Left lung (tissue), 10 donors: ENCODE measurements around the gene BORCS6. TPM values are rescaled to one million over a fixed set of nuclear protein-coding genes. Genes with fewer than 3 reads are reported as not detected.

ENCODE experiments used
- ATAC-seq: fragments of 200-7000 bp; cut with Tn5 transposase; one replicate; pipeline ENCODE4 v1.9.1; 2020; ENCODE audit warnings: moderate library complexity
- DNase-seq, 4 donors: peaks; one replicate each; pipeline ENCODE4 v3.0.0-alpha.2; 2013 to 2020
- H3K27ac ChIP-seq, 2 donors: fragments of 200-600 bp; sonication (generic) in 1 of 2; one replicate each; pipeline versions ENCODE4 v1.5.0 to v1.8.0; 2020 to 2021
- H3K27me3 ChIP-seq, 2 donors: fragments of 200-600 bp; sonication (generic) in 1 of 2; one replicate each; pipeline versions ENCODE4 v1.5.0 to v1.8.0; 2020 to 2021
- H3K36me3 ChIP-seq, 2 donors: fragments of 200-600 bp; sonication (generic) in 1 of 2; one replicate each; pipeline versions ENCODE4 v1.5.0 to v1.8.0; 2020 to 2021
- H3K4me1 ChIP-seq, 2 donors: fragments of 200-600 bp; one replicate each; pipeline ENCODE4 v1.8.0; 2021
- H3K4me3 ChIP-seq, 2 donors: fragments of 200-600 bp; sonication (generic) in 1 of 2; one replicate each; pipeline versions ENCODE4 v1.5.0 to v1.8.0; 2020 to 2021; ENCODE audit warnings: mild to moderate bottlenecking in 1 of 2
- H3K9me3 ChIP-seq, 2 donors: fragments of 200-600 bp; sonication (generic) in 1 of 2; one replicate each; pipeline versions ENCODE4 v1.5.0 to v1.8.0; 2020 to 2021
- intact Hi-C, 2 donors: fragments of 100-400 bp; cut with DNase I; formaldehyde crosslinking; loops; one replicate each; pipeline versions ENCODE4 v1.11.2 to v1.14.2; 2022
- polyA plus RNA-seq, 6 donors: library from polyadenylated mRNA; unstranded; fragments of 120-200 nt; gene quantifications; one replicate each; pipeline ENCODE4 v1.2.1, GENCODE V29; 2013; ENCODE audit not compliant: insufficient read length in 6 of 6
- total RNA-seq, 2 donors: library from RNA; stranded (reverse); fragmentation: NEBNext Ultra II Directional; extraction: Animal tissue kit (Norgen Biotek cat#: 25700); gene quantifications; one replicate each; pipeline ENCODE4 v1.2.1, GENCODE V29; 2021
- TF ChIP-seq, protein P1 (sequence below), 2 donors: fragments of 200-600 bp; sonication (generic) in 1 of 2; IDR thresholded peaks; one replicate each; pipeline versions ENCODE4 v1.5.0 to v1.8.0; 2021; ENCODE audit warnings: antibody characterized with exemption in 2 of 2
- donor health status: DM: no; HTN: yes; CAD: no.
- donor health status: DM: no; HTN: no; CAD: no.

BORCS6 gene
- total and polyA plus RNA-seq, 8 donors: 2.4 to 10.6 (median 3.3) TPM

DNA sequence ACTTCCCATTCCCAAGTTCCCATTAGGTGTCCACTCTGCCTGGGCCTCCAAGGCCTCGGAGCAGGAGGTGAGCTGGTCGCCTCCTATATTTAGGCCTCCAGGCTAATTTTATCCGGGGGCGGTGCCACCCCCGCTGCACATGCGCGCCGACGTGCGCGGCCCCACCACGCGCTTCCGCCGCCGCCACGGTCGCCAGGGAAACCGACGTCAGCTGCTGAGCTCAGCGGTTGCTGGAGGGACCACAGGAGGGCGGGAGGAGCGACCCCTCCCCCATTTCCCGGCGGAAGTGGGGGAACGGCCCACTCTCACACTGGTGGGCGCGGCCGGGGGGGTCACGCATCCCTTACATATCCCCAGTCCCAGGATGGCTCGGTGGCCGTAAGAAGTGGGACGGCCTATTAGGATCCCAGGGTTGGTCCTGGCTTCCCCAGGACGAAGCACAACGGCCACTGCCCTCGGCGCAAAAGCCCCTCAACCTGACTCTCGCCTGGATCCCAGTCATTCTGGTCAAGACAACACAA is 38.8 kb downstream of the BORCS6 start:
- ATAC-seq: peak; percentile 46
- Histone ChIP-seq H3K27ac (peak overlapping the region; percentile 97 to 100), H3K9me3 (no peaks in the 10 kb centered on the region), H3K27me3 (no peaks in the 10 kb centered on the region), H3K4me1 (peaks cover 26 to 68% of the 10 kb centered on the region in 2 donors), H3K4me3 (peak overlapping the region; percentile 74 to 88), H3K36me3 (peaks cover 3 to 47% of the 10 kb centered on the region in 2 donors)
- TF ChIP-seq, protein P1, sequence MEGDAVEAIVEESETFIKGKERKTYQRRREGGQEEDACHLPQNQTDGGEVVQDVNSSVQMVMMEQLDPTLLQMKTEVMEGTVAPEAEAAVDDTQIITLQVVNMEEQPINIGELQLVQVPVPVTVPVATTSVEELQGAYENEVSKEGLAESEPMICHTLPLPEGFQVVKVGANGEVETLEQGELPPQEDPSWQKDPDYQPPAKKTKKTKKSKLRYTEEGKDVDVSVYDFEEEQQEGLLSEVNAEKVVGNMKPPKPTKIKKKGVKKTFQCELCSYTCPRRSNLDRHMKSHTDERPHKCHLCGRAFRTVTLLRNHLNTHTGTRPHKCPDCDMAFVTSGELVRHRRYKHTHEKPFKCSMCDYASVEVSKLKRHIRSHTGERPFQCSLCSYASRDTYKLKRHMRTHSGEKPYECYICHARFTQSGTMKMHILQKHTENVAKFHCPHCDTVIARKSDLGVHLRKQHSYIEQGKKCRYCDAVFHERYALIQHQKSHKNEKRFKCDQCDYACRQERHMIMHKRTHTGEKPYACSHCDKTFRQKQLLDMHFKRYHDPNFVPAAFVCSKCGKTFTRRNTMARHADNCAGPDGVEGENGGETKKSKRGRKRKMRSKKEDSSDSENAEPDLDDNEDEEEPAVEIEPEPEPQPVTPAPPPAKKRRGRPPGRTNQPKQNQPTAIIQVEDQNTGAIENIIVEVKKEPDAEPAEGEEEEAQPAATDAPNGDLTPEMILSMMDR (IDR thresholded peaks at IDR 0.05): peak in 1 of 2 donors; percentile 9
- intact Hi-C loops: no loop called here
- DNase-seq: peak; percentile 90 to 97 (median 96)

DNA sequence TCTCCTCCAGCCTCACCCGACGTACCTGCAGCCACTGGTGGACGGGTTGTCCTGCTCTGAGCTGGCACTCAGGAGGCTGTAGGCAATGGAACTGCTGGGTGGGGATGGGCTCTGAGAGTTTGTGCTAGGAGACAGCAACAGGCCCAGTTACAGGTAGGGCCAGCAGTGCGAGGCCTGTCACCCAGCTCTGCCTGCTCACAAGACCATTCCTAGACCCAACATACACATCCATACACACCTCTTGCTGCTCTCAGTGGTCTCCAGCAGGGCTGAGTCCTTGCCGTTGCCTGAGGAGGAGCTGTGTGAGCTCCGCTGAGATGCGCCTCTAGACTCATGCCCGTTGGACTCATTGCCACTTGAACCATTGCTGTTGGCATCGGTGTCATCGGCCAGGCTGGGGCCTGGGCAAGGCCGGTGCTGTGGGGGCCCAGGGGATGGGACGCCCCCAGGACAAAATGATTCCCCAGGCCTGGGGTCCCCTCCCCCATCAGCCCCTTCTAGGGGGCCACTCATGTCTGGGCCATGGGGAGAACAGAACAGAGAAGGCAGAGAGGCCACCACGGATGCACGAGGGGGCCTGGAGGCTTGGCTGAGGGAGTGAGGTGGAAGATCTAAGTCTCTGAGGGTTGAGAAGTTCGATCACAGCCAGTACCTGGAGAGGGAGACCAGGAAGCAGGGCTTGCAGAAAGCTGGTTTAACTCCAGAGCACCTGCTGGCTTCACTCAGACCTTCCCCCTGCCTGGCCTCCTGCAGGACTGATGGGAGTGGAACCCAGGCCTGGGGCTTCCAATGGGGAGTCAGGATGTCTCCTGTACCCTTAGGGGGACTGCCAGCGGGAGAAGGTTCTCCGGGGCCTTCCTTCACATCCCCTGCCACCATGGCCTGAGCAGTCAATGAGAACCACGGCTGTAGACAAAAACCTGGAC is 39.5 kb downstream of the BORCS6 start:
- ATAC-seq (no peak), DNase-seq (peak in 1 of 4 donors; percentile 67)
- Histone ChIP-seq H3K27me3 (no peaks in the 10 kb centered on the region), H3K4me1 (peaks cover 26 to 62% of the 10 kb centered on the region in 2 donors), H3K4me3 (peak overlapping the region; percentile 74 to 88), H3K9me3 (no peaks in the 10 kb centered on the region), H3K36me3 (peaks cover 7 to 54% of the 10 kb centered on the region in 2 donors), H3K27ac (peak overlapping the region; percentile 97 to 100)
- TF ChIP-seq, protein P1 (IDR thresholded peaks at IDR 0.05): no peak
- intact Hi-C loops: no loop called here

DNA sequence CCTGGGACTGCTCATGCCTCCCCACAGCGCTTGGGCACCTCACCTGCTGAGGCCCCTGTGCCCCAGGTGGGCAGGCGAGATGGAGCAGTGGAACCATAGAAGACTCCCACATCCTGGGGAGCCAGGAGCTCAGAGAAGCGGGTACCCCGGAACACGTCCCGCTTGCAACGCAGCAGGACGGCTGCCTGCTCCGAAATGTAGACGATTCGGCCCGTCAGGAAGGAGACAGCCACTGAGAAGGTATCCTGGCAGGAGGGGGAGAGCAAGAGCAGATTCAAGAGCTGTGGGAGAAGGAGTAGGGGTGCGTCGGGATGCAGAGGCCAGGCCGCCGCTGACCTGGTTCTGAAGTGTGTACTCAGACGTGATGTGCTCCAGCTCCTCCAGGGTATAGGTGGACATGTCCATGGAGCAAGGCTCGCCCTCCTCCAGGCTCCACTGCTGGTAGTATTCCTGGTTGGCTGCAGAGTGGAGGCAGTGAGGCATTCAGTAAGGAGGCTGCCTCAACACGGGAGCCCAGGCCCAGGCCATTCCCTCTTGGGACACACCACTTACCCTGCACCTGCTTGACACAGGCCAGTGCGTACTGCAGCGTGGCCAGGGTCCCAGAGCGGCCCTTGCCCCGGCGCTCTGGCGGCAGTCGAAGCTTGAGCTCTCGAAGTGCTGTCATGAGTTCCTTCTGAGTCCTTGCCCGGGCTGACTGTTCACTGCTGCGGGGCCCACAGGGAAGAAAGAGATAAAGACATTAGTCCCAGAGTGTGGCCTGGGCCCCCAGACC is 40.4 kb downstream of the BORCS6 start:
- H3K27ac ChIP-seq: no peak overlapping the region
- H3K4me3 ChIP-seq: no peak overlapping the region
- peaks cover 7 to 63% of the 10 kb centered on the region in 2 donors for H3K36me3 ChIP-seq
- no peak for ATAC-seq
- no peaks in the 10 kb centered on the region for H3K27me3 ChIP-seq
- H3K9me3 ChIP-seq: no peaks in the 10 kb centered on the region
- intact Hi-C loops: no loop called here
- TF ChIP-seq, protein P1 (IDR thresholded peaks at IDR 0.05): no peak
- peaks cover 26 to 54% of the 10 kb centered on the region in 2 donors for H3K4me1 ChIP-seq
- DNase-seq: peak in 1 of 4 donors; percentile 64

DNA sequence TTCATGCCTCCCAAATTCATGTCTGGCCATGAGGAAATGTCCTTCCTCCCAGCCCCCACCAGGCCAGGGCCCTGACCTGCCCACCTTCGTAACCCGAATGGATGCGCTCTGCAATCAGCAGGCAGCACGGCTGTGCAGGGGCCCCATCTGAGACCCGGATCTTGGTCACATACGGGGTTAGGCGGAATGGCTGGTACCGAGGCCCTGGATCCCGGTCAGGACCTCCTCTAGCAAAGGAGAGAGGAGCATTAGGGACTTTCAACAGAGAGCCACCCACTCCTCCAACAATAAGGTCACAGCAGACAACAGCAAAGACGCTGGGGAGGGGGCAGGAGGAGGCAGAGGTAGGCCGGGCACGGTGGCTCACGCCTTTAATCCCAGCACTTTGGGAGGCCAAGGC is 41.4 kb downstream of the BORCS6 start:
- peak in 1 of 4 donors; percentile 72 for DNase-seq

More for the DNA sequence above, 41.4 kb downstream of the BORCS6 start:
- no peak overlapping the region for H3K27ac ChIP-seq
- no peak overlapping the region for H3K4me3 ChIP-seq
- TF ChIP-seq, protein P1 (IDR thresholded peaks at IDR 0.05): no peak
- H3K4me1 ChIP-seq: peaks cover 21 to 44% of the 10 kb centered on the region in 2 donors
- H3K9me3 ChIP-seq: no peaks in the 10 kb centered on the region
- H3K36me3 ChIP-seq: peaks cover 14 to 73% of the 10 kb centered on the region in 2 donors
- ATAC-seq: no peak
- H3K27me3 ChIP-seq: no peaks in the 10 kb centered on the region
- intact Hi-C loops: no loop called here
